Upper lobe of right lung (tissue), 1 donor: ENCODE data around the gene GET4. TPM values are rescaled to one million over a fixed set of nuclear protein-coding genes. Genes with fewer than 3 reads are reported as not detected.

Experiments
- ATAC-seq: fragments of 200-7000 bp; cut with Tn5 transposase; one replicate; pipeline ENCODE4 v1.9.1; 2020; ENCODE audit warnings: mild to moderate bottlenecking, moderate library complexity
- DNase-seq: peaks from one replicate; pipeline ENCODE4 v3.0.0-alpha.2; 2020
- H3K27ac ChIP-seq: fragments of 200-600 bp; one replicate; pipeline ENCODE4 v1.8.0; 2022
- H3K27me3 ChIP-seq: fragments of 200-600 bp; one replicate; pipeline ENCODE4 v1.8.0; 2022; ENCODE audit warnings: mild to moderate bottlenecking
- H3K36me3 ChIP-seq: fragments of 200-600 bp; one replicate; pipeline ENCODE4 v1.8.0; 2022
- H3K4me1 ChIP-seq: fragments of 200-600 bp; one replicate; pipeline ENCODE4 v1.8.0; 2022
- H3K4me3 ChIP-seq: fragments of 200-600 bp; one replicate; pipeline ENCODE4 v1.8.0; 2022; ENCODE audit warnings: mild to moderate bottlenecking
- H3K9me3 ChIP-seq: fragments of 200-600 bp; one replicate; pipeline ENCODE4 v1.8.0; 2022
- intact Hi-C: fragments of 100-400 bp; cut with DNase I; formaldehyde crosslinking; loops from one replicate; pipeline ENCODE4 v1.11.0; 2022
- total RNA-seq: library from RNA; stranded (reverse); fragmentation: NEBNext Ultra II Directional; extraction: Animal tissue kit (Norgen Biotek cat#: 25700); gene quantifications from one replicate; pipeline ENCODE4 v1.2.1, GENCODE V29; 2021
- TF ChIP-seq, protein P1 (sequence below): fragments of 200-600 bp; IDR thresholded peaks from one replicate; pipeline ENCODE4 v1.8.0; 2022; ENCODE audit warnings: antibody characterized with exemption
- donor health status: DM: no; HTN: yes; CAD: no; lungs with severe emphysema.

Gene GET4
- total RNA-seq, 1 donor from 2014 or later = 35.1 TPM

DNA sequence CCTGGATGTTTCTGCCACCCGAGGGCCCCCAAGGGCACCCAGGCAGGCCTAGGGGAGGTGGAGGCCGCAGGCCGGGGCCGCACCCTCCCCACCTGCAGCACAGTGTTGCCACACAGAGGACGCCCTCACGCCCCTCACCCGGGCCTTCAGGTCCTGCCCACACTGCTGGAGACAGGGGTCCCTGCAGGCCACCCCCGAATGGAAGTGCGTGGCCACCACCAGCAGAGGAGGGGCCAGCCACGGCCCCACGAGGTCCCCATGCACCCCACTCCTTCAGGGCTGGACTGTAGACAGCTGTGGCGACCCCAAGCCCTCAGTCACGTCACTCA is 42.7 kb downstream of the GET4 start:
- no peak for ATAC-seq
- Histone ChIP-seq H3K36me3 (no peaks in the 10 kb centered on the region), H3K27me3 (no peaks in the 10 kb centered on the region), H3K4me1 (peaks cover 7% of the 10 kb centered on the region), H3K9me3 (no peaks in the 10 kb centered on the region), H3K27ac (no peak overlapping the region), H3K4me3 (no peak overlapping the region)
- intact Hi-C loops = no loop called here
- TF ChIP-seq, protein P1, sequence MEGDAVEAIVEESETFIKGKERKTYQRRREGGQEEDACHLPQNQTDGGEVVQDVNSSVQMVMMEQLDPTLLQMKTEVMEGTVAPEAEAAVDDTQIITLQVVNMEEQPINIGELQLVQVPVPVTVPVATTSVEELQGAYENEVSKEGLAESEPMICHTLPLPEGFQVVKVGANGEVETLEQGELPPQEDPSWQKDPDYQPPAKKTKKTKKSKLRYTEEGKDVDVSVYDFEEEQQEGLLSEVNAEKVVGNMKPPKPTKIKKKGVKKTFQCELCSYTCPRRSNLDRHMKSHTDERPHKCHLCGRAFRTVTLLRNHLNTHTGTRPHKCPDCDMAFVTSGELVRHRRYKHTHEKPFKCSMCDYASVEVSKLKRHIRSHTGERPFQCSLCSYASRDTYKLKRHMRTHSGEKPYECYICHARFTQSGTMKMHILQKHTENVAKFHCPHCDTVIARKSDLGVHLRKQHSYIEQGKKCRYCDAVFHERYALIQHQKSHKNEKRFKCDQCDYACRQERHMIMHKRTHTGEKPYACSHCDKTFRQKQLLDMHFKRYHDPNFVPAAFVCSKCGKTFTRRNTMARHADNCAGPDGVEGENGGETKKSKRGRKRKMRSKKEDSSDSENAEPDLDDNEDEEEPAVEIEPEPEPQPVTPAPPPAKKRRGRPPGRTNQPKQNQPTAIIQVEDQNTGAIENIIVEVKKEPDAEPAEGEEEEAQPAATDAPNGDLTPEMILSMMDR = no peak
- DNase-seq = peak; percentile 54

DNA sequence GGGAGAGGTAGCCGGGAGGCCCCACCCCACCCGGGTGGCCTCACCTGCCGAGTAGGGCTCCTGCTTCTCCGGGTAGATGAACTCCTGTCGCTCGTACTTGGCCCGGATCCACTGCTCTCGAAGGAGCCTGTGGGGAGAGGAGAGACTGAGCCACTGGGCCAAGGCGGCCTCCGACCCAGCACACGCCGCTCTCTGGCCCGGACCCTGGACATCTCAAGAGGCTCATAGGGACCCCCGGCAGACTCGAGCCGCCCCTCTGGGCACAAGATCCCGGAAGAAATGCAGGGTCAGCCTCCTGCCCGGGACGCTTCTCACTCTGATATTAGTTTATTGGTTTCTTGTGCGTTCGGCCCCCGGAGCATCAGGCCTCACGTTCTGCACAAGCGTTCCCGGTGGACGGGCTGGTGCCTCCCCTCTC is 43.6 kb downstream of the GET4 start:
- intact Hi-C loops = no loop called here
- Histone ChIP-seq H3K27ac (no peak overlapping the region), H3K36me3 (no peaks in the 10 kb centered on the region), H3K4me3 (no peak overlapping the region), H3K9me3 (no peaks in the 10 kb centered on the region), H3K4me1 (peaks cover 7% of the 10 kb centered on the region), H3K27me3 (no peaks in the 10 kb centered on the region)
- TF ChIP-seq, protein P1 = no peak
- ATAC-seq = no peak
- DNase-seq = peak; percentile 39

DNA sequence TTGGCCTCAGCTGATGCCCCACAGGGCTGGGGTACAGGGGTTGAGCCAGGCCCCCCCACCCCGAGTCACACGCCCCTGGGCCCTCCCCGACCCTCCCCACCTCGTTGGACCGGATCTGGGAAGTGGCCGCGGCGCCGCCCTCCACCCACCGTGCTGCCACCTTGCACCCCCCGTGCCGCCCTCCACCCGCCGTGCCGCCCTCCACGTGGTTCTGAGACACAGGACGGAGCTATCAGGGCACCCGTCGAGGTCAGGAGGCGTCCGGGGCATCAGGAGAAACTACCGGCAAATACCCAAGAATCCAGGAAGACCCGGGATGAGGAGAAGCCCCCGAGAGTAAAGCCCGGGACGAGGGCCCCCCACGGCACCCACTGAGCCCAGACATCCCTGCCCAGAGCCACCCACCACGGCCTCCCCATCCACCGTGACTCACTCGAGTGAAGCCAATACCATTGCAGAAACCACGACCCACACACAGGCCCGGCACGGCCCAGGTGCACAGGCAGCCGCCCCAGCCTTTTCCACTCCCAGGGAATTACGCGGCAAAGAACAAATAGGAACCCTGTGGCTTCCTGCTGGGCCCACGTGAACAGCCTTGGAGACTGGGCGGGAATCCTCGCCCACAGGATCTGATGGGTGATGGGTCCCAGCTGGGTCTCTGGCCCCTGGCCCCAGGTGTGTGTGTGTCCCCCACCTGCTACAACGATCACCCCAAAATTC is 44.2 kb downstream of the GET4 start:
- intact Hi-C loops = no loop called here
- Histone ChIP-seq H3K27ac (no peak overlapping the region), H3K36me3 (no peaks in the 10 kb centered on the region), H3K4me3 (no peak overlapping the region), H3K4me1 (peaks cover 7% of the 10 kb centered on the region), H3K27me3 (no peaks in the 10 kb centered on the region), H3K9me3 (no peaks in the 10 kb centered on the region)
- no peak for ATAC-seq
- TF ChIP-seq, protein P1 = no peak
- peak; percentile 62 for DNase-seq

DNA sequence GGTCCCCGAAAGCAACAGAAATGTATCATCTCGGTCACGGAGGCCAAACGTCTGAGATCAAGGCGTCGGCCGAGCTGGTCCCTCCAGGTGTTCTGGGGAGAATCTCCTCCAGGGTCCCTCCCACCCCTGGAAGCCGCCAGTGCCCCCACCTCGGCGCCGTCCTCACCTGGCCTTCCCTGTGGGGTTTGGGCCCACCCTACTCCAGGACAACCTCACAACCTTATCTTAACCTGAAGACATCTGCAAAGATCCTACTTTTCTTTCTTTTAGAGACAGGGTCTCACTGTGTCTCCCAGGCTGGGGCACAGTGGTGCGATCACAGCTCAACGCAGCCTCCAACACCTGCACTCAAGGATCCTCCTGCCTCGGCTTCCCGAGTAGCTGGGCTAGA is 44.7 kb downstream of the GET4 start:
- peaks cover 7% of the 10 kb centered on the region for H3K4me1 ChIP-seq

DNA sequence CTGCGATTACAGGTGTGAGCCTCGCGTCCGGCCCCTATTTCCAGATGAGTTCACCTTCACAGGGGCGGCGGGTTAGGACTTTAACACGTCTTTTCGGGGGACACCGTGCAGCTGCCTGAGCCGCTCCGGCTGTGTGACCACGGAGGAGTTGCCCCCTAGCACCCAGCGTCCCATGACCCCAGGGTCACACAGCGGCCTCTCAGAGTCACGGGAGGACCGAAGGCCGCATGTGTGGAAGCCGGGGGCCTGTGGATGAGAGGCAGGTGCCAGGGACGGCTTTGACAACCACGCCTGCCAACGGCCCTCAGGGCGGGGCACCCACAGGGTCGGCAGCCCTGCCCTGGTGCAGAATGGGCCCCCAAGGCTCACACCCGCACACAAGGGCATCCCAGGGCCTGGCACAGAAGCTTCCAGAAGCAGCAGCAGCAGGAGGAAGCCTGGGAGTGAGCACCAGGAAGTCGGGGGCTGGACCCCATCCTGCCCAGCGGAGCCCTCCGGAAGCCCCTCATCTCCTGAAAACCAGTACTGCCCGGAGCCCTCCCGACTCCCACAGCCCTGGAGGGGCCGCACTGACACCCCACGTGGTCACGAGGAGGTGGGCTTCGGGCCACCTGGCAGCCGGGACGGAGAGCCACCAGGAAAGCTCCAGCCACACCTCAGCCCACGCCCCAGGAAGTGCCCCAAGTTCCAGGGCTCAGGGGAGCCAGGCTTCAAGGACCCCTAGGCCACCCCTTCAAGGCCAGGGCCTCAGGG is 45.4 kb downstream of the GET4 start:
- H3K4me1 ChIP-seq = peaks cover 7% of the 10 kb centered on the region
- ATAC-seq (no peak), DNase-seq (peak; percentile 62)
- H3K27me3 ChIP-seq = no peaks in the 10 kb centered on the region
- intact Hi-C loops = no loop called here
- H3K36me3 ChIP-seq = no peaks in the 10 kb centered on the region
- TF ChIP-seq, protein P1 = no peak
- peak overlapping the region; percentile 5 for H3K4me3 ChIP-seq
- peak overlapping the region; percentile 47 for H3K27ac ChIP-seq
- H3K9me3 ChIP-seq = no peaks in the 10 kb centered on the region

More for the DNA sequence above, 44.7 kb downstream of the GET4 start:
- Histone ChIP-seq H3K4me3 (no peak overlapping the region), H3K27me3 (no peaks in the 10 kb centered on the region), H3K36me3 (no peaks in the 10 kb centered on the region), H3K9me3 (no peaks in the 10 kb centered on the region), H3K27ac (no peak overlapping the region)
- peak; percentile 31 for DNase-seq
- no peak for ATAC-seq
- intact Hi-C loops = no loop called here
- TF ChIP-seq, protein P1 = no peak
